Fibroblast of pulmonary artery (primary cell): ENCODE measurements around the gene ERFE.
A peak's percentile ranks its signal among the peaks of the same experiment; 100 is the strongest.

ENCODE experiments used
- DNase-seq: peaks from one replicate; pipeline ENCODE4 v3.0.0-alpha.2; 2010; ENCODE audit warnings: low read depth
- H3K4me3 ChIP-seq: replicated peaks from 2 replicates; pipeline ENCODE4 v1.5.1; 2011; ENCODE audit warnings: low read depth, mild to moderate bottlenecking, control low read depth, low read length, moderate library complexity
- TF ChIP-seq, protein P1 (sequence below): IDR thresholded peaks from 2 replicates; pipeline ENCODE4 v1.5.1; 2011; ENCODE audit warnings: mild to moderate bottlenecking, control low read depth, low read length, inconsistent platforms; ENCODE audit errors: missing control alignments

Gene ERFE

DNA sequence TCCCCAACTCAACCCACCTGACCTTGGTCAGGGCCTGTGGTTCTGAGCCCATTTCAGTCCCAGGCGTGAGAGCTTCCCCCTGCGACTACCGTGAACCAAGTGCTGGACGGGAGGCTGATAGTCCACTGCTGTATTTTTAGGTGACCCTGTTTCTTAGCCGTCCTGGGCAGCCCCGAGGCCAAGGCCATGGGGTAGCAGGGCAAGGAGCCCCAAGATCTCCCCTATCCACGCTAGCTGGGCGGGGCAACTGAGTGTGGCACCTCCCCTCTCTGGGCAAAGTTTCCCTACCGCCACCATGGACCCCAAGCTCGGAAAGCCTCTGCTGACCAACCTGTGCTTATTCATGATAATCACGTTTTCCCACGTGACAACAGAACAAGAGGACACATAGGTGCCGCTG is 20.9 kb upstream of the ERFE start:
- DNase-seq: no peak
- TF ChIP-seq, protein P1, sequence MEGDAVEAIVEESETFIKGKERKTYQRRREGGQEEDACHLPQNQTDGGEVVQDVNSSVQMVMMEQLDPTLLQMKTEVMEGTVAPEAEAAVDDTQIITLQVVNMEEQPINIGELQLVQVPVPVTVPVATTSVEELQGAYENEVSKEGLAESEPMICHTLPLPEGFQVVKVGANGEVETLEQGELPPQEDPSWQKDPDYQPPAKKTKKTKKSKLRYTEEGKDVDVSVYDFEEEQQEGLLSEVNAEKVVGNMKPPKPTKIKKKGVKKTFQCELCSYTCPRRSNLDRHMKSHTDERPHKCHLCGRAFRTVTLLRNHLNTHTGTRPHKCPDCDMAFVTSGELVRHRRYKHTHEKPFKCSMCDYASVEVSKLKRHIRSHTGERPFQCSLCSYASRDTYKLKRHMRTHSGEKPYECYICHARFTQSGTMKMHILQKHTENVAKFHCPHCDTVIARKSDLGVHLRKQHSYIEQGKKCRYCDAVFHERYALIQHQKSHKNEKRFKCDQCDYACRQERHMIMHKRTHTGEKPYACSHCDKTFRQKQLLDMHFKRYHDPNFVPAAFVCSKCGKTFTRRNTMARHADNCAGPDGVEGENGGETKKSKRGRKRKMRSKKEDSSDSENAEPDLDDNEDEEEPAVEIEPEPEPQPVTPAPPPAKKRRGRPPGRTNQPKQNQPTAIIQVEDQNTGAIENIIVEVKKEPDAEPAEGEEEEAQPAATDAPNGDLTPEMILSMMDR: no peak
- H3K4me3 ChIP-seq: no peak overlapping the region

DNA sequence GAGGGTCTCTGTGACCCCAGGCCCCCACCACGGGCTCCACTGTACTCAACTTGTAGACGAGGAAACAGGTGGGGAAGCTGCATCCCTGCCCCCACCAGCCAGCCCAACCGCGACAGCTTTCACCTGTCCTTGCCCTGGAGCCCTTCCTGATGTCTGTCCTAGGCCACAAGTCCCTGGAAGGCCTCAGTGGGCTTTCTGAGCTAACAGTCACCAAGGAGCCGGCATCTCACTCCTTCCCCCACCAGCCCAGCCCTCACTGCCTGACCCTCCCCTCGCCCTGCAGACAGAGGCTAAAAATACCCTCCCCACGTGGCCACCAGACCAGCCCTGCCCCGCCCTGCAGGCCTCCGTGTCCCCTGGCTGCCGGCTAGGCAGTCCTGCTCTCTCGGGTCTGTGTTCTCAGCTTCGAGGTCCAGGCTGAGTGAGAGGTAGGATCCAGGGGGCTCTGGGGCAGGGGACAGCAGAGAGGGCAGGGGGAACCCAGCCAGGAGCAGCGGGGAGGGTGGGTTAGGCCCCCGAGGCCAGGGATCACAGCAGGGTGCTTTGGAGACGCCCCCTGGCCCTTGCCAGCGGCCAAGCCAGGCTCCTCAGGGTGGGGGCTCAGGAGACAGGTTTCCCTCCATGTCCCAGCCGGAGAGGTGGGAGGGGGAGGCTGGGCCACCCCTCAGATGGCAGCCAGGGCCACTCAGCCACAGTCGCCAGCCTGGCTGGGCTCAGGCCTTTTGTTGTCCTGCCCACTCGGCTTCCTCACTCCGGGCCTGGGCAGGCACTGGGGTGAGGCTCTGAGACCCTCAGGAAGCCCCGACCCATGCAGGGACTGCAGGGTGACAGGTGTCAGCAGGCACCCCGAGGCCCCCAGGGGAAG is 20.2 kb upstream of the ERFE start, which contains the start of gene KLHL30:
Gene KLHL30, plus strand, starts transcription at position 338 of the 865 bp plus-strand sequence. CDS start 2,087 bp downstream, outside the sequence.
- H3K4me3 ChIP-seq: no peak within 1 kb of the TSS
- DNase-seq: no peak
- TF ChIP-seq, protein P1: no peak

DNA sequence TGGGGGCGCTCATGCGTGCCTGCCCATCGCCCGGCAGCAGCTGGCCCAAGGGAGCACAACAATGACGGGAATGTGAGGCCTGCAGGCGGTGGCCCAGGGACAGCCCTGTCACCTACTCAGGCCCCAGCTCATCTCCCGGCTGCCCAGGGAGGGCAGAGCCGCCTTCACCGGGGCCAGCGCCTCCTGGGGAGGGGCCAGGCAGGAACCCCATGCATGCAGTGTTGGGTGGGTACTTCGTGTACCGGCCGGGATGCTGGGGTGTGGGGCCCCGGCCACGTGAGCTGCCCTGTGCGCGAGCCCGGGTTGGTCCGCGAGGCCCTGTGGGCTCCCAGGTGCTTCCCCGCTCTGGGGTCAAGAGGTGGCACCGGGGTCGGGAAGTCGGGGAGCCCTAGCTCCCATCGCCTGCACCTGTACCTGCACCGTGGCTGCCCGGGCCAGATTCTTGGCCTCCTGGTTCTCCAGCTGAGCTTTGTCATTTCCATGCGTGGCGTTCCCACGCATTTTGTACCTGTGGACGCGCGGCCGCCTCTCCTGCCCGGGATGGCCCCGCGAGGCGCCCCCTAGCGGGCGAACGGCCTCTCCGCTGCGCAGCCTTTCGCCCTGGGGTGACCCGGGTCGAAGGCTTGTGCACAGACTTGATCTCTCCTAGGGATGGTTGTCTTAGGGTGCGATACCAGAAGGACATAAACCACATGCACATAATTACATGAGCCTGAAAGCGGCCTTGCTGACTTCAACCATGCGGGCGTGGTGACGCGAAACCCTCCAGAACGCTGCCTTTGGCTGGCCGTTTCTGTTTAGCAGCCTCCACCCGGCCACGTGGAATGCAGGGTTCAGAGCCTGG is 19.4 kb upstream of the ERFE start:
- no peak for DNase-seq
- TF ChIP-seq, protein P1: peak; percentile 46
- no peak overlapping the region for H3K4me3 ChIP-seq

DNA sequence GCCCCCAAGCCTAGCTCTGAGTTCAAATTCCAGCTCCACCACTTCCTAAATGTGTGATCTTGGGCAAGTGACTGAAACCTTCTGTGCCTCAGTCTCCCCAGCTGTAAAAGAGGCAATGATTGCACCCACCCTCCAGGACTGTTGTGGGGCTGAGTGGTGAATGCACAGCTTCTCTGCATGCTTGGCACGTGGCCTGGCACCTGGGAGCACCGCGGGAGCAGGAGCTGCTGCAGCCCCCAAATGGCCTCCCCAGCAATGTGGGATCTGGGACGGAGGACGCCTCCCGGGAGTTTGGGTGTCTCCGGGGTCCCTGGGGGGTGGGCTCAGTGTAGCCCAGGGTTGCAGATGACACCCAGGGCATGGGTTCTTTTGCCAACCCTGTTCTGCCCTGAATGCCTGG is 18.7 kb upstream of the ERFE start:
- TF ChIP-seq, protein P1: no peak
- DNase-seq: no peak
- no peak overlapping the region for H3K4me3 ChIP-seq

DNA sequence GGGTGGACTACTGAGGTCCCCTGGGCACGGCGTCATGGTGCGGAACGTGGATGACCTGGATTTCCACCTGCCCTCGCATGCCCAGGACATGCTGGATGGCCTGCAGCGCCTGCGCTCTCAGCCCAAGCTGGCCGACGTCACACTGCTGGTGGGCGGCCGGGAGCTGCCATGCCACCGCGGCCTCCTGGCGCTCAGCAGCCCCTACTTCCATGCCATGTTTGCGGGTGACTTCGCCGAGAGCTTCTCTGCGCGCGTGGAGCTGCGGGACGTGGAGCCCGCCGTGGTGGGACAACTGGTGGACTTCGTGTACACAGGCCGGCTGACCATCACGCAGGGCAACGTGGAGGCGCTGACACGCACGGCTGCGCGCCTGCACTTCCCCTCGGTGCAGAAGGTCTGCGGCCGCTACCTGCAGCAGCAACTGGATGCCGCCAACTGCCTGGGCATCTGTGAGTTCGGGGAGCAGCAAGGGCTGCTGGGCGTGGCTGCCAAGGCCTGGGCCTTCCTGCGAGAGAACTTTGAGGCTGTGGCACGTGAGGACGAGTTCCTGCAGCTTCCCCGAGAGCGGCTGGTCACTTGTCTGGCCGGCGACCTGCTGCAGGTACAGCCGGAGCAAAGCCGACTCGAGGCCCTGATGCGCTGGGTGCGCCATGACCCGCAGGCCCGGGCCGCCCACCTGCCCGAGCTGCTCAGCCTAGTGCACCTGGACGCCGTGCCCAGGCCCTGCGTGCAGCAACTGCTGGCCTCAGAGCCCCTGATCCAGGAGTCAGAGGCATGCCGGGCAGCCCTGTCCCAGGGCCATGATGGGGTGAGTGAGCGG is 17.8 kb upstream of the ERFE start:
- TF ChIP-seq, protein P1: no peak
- no peak overlapping the region for H3K4me3 ChIP-seq
- no peak for DNase-seq

DNA sequence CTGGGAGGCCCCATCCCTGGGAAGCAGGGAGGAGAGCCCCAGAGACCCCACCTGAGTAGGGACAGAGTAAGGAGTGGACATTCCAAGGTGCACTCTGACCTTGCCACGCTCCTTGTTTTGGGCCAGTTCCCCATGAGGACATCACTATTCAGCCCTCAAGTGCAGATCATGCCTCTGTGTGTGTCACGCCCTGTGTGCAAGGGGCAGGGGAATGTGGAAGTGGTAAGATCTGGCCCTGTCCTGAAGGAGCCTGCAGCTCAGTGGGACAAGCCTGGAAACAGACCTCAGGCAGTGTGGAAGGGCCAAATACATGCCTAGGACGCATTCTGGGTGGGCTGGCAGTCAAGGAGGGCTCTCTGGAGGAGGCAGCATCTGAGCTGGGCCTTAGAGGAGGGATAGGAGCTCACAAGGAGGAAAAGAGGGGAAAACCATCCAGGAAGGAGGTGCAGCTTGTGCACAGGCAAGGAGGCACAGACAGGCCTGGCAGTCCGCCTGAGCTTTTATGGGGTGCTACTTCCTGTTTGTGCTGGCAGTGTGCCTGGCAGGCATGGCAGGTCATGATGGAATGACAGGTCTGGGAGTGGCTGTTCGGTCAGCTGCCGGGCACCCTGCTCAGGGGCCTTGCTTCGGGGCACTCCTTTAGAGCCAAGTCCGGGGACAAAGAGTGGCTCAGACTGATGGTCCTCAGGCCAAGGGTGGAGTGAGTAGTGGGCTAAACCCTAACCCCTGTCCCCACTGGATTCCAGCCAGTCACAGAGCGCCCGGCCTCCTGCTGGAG is 17.0 kb upstream of the ERFE start:
- TF ChIP-seq, protein P1: no peak
- DNase-seq: no peak
- no peak overlapping the region for H3K4me3 ChIP-seq
